Activated CD8-positive, alpha-beta T cell treated with anti-CD3 and anti-CD28 coated beads for 36 hours (primary cell): ENCODE results near the gene GAD1. TPM values are rescaled to one million over a fixed set of nuclear protein-coding genes. Genes with fewer than 3 reads are reported as not detected.

Experiments used
- ATAC-seq: fragments of 200-7000 bp; cut with Tn5 transposase; one replicate; pipeline ENCODE4 v1.10.0; 2021; ENCODE audit warnings: mild to moderate bottlenecking, moderate library complexity
- CTCF ChIA-PET: fragments of 350-600 bp; sonication (Branson Sonifier 250); formaldehyde crosslinking; loops from one replicate; lab custom pipeline; 2021; ENCODE audit warnings: antibody characterized with exemption; lab: Charles Lee
- POLR2A ChIA-PET: fragments of 350-600 bp; sonication (Branson Sonifier 250); formaldehyde crosslinking; loops from one replicate; lab custom pipeline; 2021; ENCODE audit warnings: antibody characterized with exemption; lab: Charles Lee
- DNase-seq: peaks from one replicate; pipeline ENCODE4 v3.0.0-alpha.2; 2020
- H3K27ac Mint-ChIP-seq: one replicate; pipeline ENCODE4 v1.8.0; 2021; ENCODE audit warnings: mild to moderate bottlenecking, mixed read lengths
- H3K27me3 Mint-ChIP-seq: one replicate; pipeline ENCODE4 v1.8.0; 2021; ENCODE audit warnings: mixed read lengths
- H3K36me3 Mint-ChIP-seq: one replicate; pipeline ENCODE4 v1.8.0; 2021; ENCODE audit warnings: low read depth, mixed read lengths
- H3K4me1 Mint-ChIP-seq: one replicate; pipeline ENCODE4 v1.8.0; 2021; ENCODE audit warnings: low read depth, mixed read lengths
- H3K4me3 Mint-ChIP-seq: one replicate; pipeline ENCODE4 v1.8.0; 2021; ENCODE audit warnings: mild to moderate bottlenecking, moderate library complexity, mixed read lengths
- H3K9me3 Mint-ChIP-seq: one replicate; pipeline ENCODE4 v1.8.0; 2021; ENCODE audit warnings: mixed read lengths
- intact Hi-C: fragments of 100-400 bp; cut with micrococcal nuclease; formaldehyde crosslinking; loops from one replicate; pipeline ENCODE4 v1.10.0; 2022
- total RNA-seq, 2 experiments: library from RNA; stranded (reverse); gene quantifications; one replicate each; pipeline ENCODE4 v1.2.3, GENCODE V29; 2021
- TF ChIP-seq, protein P1 (sequence below): fragments of 200-600 bp; IDR thresholded peaks from one replicate; pipeline ENCODE4 v1.8.0; 2022; ENCODE audit warnings: antibody characterized with exemption, mild to moderate bottlenecking

Gene GAD1
- total RNA-seq, 2 experiments from 2014 or later, result 1.3 to 2.5 TPM

GRCh38 chr2:170881840-170882239, 65.2 kb downstream of the GAD1 start:
- H3K4me1 Mint-ChIP-seq, result peaks cover 7% of the 10 kb centered on the region
- H3K36me3 Mint-ChIP-seq, result no peaks in the 10 kb centered on the region
- no peak overlapping the region for H3K4me3 Mint-ChIP-seq
- peaks cover 3% of the 10 kb centered on the region for H3K27me3 Mint-ChIP-seq
- ATAC-seq, result no peak
- intact Hi-C loops, result no loop called here
- ChIA-PET CTCF (interaction anchor here (1.0 to 7.9 kb wide), 3 partner anchors 9 to 14 kb away, joined by 3 to 55 read pairs (median 3); no protein-coding TSS in a partner anchor), POLR2A (no interaction called here)
- no peak overlapping the region for H3K27ac Mint-ChIP-seq
- no peaks in the 10 kb centered on the region for H3K9me3 Mint-ChIP-seq
- no peak for DNase-seq
- TF ChIP-seq, protein P1, sequence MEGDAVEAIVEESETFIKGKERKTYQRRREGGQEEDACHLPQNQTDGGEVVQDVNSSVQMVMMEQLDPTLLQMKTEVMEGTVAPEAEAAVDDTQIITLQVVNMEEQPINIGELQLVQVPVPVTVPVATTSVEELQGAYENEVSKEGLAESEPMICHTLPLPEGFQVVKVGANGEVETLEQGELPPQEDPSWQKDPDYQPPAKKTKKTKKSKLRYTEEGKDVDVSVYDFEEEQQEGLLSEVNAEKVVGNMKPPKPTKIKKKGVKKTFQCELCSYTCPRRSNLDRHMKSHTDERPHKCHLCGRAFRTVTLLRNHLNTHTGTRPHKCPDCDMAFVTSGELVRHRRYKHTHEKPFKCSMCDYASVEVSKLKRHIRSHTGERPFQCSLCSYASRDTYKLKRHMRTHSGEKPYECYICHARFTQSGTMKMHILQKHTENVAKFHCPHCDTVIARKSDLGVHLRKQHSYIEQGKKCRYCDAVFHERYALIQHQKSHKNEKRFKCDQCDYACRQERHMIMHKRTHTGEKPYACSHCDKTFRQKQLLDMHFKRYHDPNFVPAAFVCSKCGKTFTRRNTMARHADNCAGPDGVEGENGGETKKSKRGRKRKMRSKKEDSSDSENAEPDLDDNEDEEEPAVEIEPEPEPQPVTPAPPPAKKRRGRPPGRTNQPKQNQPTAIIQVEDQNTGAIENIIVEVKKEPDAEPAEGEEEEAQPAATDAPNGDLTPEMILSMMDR, result no peak

GRCh38 chr2:170882758-170883157, 66.1 kb downstream of the GAD1 start:
- peaks cover 7% of the 10 kb centered on the region for H3K4me1 Mint-ChIP-seq
- H3K9me3 Mint-ChIP-seq, result no peaks in the 10 kb centered on the region
- ATAC-seq, result no peak
- H3K4me3 Mint-ChIP-seq, result no peak overlapping the region
- no peaks in the 10 kb centered on the region for H3K36me3 Mint-ChIP-seq
- TF ChIP-seq, protein P1, result no peak
- no peak for DNase-seq
- peaks cover 3% of the 10 kb centered on the region for H3K27me3 Mint-ChIP-seq
- H3K27ac Mint-ChIP-seq, result no peak overlapping the region
- intact Hi-C loops, result no loop called here
- ChIA-PET POLR2A (no interaction called here), CTCF (interaction anchor here (1.0 to 7.9 kb wide), 2 partner anchors 10 to 13 kb away, joined by 3 to 55 read pairs; no protein-coding TSS in a partner anchor)

DNA sequence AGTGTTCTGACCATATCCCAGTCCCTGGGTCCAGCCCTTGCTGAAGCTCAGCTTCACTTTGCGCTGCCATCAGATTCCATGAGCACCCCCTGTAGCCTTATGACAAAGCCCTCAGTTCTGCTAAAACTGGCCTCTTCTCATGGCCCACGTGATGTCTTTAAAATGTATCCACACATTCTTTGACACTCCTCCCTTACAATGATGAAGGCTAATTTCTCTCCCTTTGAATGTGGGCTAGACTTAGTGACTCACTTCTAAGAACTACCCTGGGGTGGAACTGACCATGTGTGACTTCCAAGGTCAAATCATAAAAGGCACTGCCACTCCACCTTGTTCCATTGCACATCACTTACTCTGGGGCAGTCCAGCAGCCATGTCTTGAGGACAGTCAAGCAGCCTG, 67.0 kb downstream of the GAD1 start:
- DNase-seq, result no peak
- Mint-ChIP-seq H3K27ac (no peak overlapping the region), H3K27me3 (peaks cover 3% of the 10 kb centered on the region), H3K9me3 (no peaks in the 10 kb centered on the region), H3K36me3 (no peaks in the 10 kb centered on the region), H3K4me1 (no peaks in the 10 kb centered on the region), H3K4me3 (no peak overlapping the region)
- ATAC-seq, result no peak
- CTCF ChIA-PET, result interaction anchor here (7.9 kb wide), 1 partner anchor 11 kb away, joined by 55 read pairs; no protein-coding TSS in a partner anchor
- TF ChIP-seq, protein P1, result no peak
- POLR2A ChIA-PET, result interaction anchor here (0.6 kb wide), 1 partner anchor 11 kb away, joined by 3 read pairs; no protein-coding TSS in a partner anchor
- intact Hi-C loops, result no loop called here

DNA sequence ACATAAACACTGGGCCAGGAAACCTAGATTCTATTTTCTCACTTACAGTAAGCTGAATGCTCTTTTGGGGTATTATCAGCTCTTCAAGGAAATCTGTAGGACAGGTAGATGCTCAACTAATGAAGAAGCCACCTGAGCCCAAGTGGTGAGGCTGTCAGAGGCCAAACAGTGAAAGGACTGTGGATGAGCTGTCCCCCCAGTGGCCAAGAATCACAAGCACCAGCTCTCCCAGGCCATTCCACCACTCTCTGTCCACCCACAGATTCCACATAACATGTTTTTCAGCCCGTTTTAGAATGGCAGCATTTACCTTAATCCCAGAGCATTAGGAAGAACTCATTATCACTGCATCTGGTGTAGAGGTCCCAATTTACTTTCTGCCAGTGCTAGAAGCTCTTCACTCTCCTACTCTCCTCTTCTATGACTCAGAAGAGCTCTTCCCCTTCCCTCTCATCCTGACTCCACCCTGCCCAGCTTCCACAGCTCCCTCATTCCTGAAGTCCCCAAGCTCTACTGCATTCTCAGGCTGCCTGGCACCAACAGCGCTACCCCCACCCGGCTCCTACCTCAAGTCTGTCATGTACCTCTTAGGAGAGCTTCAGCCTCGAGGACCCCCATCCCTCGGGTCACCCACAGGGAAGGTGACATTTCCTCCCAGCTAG, 68.6 kb downstream of the GAD1 start:
- TF ChIP-seq, protein P1, result no peak
- ChIA-PET CTCF (interaction anchor here (1.1 to 7.9 kb wide), 2 partner anchors 13 to 38 kb away, joined by 5 to 55 read pairs; no protein-coding TSS in a partner anchor), POLR2A (interaction anchor here (1.1 kb wide), 1 partner anchor 68 kb away, joined by 4 read pairs; the partner anchor contains the start of gene GAD1)
- no peaks in the 10 kb centered on the region for H3K4me1 Mint-ChIP-seq
- no peaks in the 10 kb centered on the region for H3K9me3 Mint-ChIP-seq
- DNase-seq, result no peak
- H3K36me3 Mint-ChIP-seq, result no peaks in the 10 kb centered on the region
- ATAC-seq, result no peak
- intact Hi-C loops, result no loop called here
- H3K27ac Mint-ChIP-seq, result no peak overlapping the region
- peaks cover 3% of the 10 kb centered on the region for H3K27me3 Mint-ChIP-seq
- no peak overlapping the region for H3K4me3 Mint-ChIP-seq

GRCh38 chr2:170886386-170886785, 69.7 kb downstream of the GAD1 start:
- Mint-ChIP-seq H3K27me3 (peaks cover 3% of the 10 kb centered on the region), H3K4me3 (no peak overlapping the region), H3K27ac (no peak overlapping the region), H3K4me1 (no peaks in the 10 kb centered on the region), H3K9me3 (no peaks in the 10 kb centered on the region), H3K36me3 (no peaks in the 10 kb centered on the region)
- ChIA-PET POLR2A (interaction anchor here (0.8 kb wide), 1 partner anchor 15 kb away, joined by 3 read pairs; no protein-coding TSS in a partner anchor), CTCF (interaction anchor here (0.6 to 7.9 kb wide), 3 partner anchors 14 to 586 kb away, joined by 3 to 55 read pairs (median 5); no protein-coding TSS in a partner anchor)
- TF ChIP-seq, protein P1, result no peak
- DNase-seq, result no peak
- intact Hi-C loops, result no loop called here
- no peak for ATAC-seq
